Measurements from ENCODE around the gene RMND5B. TPM values are rescaled to one million over a fixed set of nuclear protein-coding genes. Genes with fewer than 3 reads are reported as not detected.

Gene RMND5B
- polyA plus RNA-seq, 2 donors = 75.2 to 90.8 TPM

DNA sequence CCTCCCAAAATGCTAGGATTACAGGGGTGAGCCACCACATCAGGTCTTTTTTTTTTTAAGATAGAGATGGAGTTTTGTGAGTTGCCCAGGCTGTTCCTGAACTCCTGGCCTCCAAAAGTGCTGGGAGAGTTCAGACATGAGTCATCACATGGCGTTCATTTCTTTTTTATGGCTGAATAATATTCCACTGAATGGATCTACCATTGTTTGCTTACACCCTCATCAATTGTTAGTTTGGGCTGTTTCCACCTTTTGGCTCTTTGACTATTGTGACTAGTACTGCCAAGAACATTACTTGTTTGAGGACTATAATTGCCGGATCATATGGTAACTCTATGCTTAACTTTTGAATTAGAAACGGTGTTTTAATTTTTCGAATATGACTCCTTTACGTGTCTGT, 18.3 kb upstream of the RMND5B start:
- H3K4me1 ChIP-seq (ENCODE audit: control insufficient read depth in 2 of 2, insufficient read depth in 2 of 2, low read length in 1 of 2) = peaks cover 4 to 21% of the 10 kb centered on the region in 2 donors
- H3K27ac ChIP-seq (ENCODE audit: low read depth in 2 of 2, low read length in 1 of 2) = peak overlapping the region; percentile 88 to 92
- no peak overlapping the region for H3K4me3 ChIP-seq (ENCODE audit: low read depth in 1 of 2, low read length in 2 of 2)
- H3K9me3 ChIP-seq (ENCODE audit: control insufficient read depth in 2 of 2, insufficient read depth in 1 of 2, low read depth in 1 of 2, low read length in 1 of 2) = peaks cover 0 to 2% of the 10 kb centered on the region in 2 donors
- WGBS, 2 donors = 61 to 63% methylated on average over 5 of the region's 5 CpGs
- H3K36me3 ChIP-seq (ENCODE audit: control insufficient read depth in 2 of 2, insufficient read depth in 2 of 2, low read length in 1 of 2) = peaks cover 0 to 7% of the 10 kb centered on the region in 2 donors
- H3K27me3 ChIP-seq (ENCODE audit: control insufficient read depth in 1 of 2, insufficient read depth in 2 of 2, low read length in 2 of 2) = no peaks in the 10 kb centered on the region

- Histone ChIP-seq H3K4me3 (ENCODE audit: low read depth in 1 of 2, low read length in 2 of 2) (peak within 1 kb of the TSS; percentile 70 to 75), H3K27me3 (ENCODE audit: control insufficient read depth in 1 of 2, insufficient read depth in 2 of 2, low read length in 2 of 2) (no peaks in the 10 kb centered on the region), H3K9me3 (ENCODE audit: control insufficient read depth in 2 of 2, insufficient read depth in 1 of 2, low read depth in 1 of 2, low read length in 1 of 2) (peaks cover 0 to 2% of the 10 kb centered on the region in 2 donors), H3K4me1 (ENCODE audit: control insufficient read depth in 2 of 2, insufficient read depth in 2 of 2, low read length in 1 of 2) (peaks cover 0 to 26% of the 10 kb centered on the region in 2 donors), H3K36me3 (ENCODE audit: control insufficient read depth in 2 of 2, insufficient read depth in 2 of 2, low read length in 1 of 2) (peaks cover 0 to 10% of the 10 kb centered on the region in 2 donors), H3K27ac (ENCODE audit: low read depth in 2 of 2, low read length in 1 of 2) (peak within 1 kb of the TSS; percentile 90 to 92)
- WGBS, 2 donors = 1% methylated on average over 53 to 96 of the region's 96 CpGs
Observed at GRCh38 chr5:178113141-178113787, 17.6 kb upstream of the RMND5B start, which contains the start of gene N4BP3. Gene N4BP3, plus strand, starts transcription at chr5:178113532. Its CDS starts 6,052 bp downstream, at chr5:178119584.

- Histone ChIP-seq H3K4me3 (ENCODE audit: low read depth in 1 of 2, low read length in 2 of 2) (peak overlapping the region; percentile 70 to 75), H3K36me3 (ENCODE audit: control insufficient read depth in 2 of 2, insufficient read depth in 2 of 2, low read length in 1 of 2) (peaks cover 0 to 10% of the 10 kb centered on the region in 2 donors), H3K27me3 (ENCODE audit: control insufficient read depth in 1 of 2, insufficient read depth in 2 of 2, low read length in 2 of 2) (no peaks in the 10 kb centered on the region), H3K4me1 (ENCODE audit: control insufficient read depth in 2 of 2, insufficient read depth in 2 of 2, low read length in 1 of 2) (peaks cover 0 to 22% of the 10 kb centered on the region in 2 donors), H3K27ac (ENCODE audit: low read depth in 2 of 2, low read length in 1 of 2) (peak overlapping the region; percentile 90 to 91), H3K9me3 (ENCODE audit: control insufficient read depth in 2 of 2, insufficient read depth in 1 of 2, low read depth in 1 of 2, low read length in 1 of 2) (peaks cover 0 to 2% of the 10 kb centered on the region in 2 donors)
- 0 to 1% methylated on average over 23 to 41 of the region's 41 CpGs for WGBS, 2 donors
Observed at GRCh38 chr5:178113841-178114324, 16.9 kb upstream of the RMND5B start.

DNA sequence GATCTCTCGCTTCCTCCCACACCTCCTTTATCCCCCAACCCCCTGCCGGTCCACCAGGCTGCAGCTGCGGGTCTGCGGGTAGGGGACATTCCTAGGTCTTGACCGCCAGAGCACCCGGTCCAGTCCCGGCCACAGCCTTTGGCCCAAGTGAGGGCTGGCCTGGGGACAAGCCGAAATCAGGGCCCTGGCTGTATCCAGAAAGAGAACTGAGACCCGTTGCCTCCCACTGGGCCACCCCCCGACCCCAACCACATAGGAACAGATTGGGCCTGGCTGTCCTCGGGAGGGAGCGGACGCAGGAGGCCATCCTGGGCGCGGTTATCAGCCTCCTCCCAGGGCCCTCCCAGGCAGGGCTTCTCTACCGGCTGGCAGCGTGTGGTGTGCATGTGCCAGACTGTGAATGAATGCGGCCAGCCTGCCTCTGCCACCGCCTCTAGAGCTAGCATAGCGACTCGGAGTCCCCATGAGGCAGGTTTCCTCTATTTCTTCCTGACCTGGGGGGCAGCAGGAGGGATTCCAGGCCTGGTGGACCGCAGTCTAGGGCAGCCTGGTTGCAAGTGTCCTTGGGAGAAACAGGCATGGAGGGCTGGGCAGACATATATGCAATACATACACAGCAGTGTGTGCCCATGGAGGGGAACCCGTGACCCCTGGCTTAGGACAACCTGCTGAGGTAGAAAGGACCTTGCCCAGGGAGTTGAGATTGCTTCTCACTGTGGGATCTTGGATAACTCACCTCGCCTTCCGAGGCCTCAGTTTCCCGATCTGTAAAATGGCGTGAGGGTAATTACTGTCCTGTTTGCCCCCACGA, 16.3 kb upstream of the RMND5B start:
- Histone ChIP-seq H3K9me3 (ENCODE audit: control insufficient read depth in 2 of 2, insufficient read depth in 1 of 2, low read depth in 1 of 2, low read length in 1 of 2) (peaks cover 0 to 2% of the 10 kb centered on the region in 2 donors), H3K4me1 (ENCODE audit: control insufficient read depth in 2 of 2, insufficient read depth in 2 of 2, low read length in 1 of 2) (peaks cover 2 to 17% of the 10 kb centered on the region in 2 donors), H3K4me3 (ENCODE audit: low read depth in 1 of 2, low read length in 2 of 2) (peak overlapping the region; percentile 70 to 75), H3K27ac (ENCODE audit: low read depth in 2 of 2, low read length in 1 of 2) (peak overlapping the region; percentile 90 to 91), H3K36me3 (ENCODE audit: control insufficient read depth in 2 of 2, insufficient read depth in 2 of 2, low read length in 1 of 2) (peaks cover 0 to 10% of the 10 kb centered on the region in 2 donors), H3K27me3 (ENCODE audit: control insufficient read depth in 1 of 2, insufficient read depth in 2 of 2, low read length in 2 of 2) (no peaks in the 10 kb centered on the region)
- WGBS, 2 donors = 14 to 18% methylated on average over 28 of the region's 28 CpGs

DNA sequence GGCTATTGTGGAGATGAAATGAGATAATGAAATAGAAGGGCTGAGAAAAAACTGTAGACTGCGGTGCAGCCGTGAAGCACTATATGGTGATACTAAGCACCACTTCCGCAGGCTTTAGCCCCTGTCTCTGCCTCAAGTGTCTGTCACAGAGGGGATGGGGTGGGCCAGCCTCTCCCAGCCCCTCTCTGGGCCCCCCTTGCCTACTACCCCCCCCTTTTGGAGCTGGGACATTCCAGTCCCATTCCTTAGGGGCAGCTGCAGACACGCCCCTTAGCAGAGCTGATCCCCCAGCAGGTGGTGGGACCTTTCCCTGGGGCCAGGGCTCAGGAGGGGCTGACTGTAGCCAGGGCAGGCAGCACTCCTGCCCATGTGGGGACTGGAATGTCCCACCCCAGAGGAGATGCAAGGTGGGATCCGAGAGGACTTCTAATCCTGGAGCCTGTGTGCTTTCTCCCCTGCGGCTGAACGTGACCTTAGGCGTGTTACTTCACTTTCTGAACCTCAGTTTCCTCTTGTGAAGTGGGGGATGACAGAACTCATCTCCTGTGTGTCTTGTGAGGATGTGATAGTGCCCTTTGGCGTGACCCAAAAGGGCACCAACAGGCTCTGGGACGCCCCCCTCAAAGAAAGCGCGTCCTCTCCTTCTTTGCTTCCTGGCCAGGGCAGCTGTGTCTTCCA, 15.5 kb upstream of the RMND5B start:
- Histone ChIP-seq H3K27me3 (ENCODE audit: control insufficient read depth in 1 of 2, insufficient read depth in 2 of 2, low read length in 2 of 2) (no peaks in the 10 kb centered on the region), H3K4me3 (ENCODE audit: low read depth in 1 of 2, low read length in 2 of 2) (peak overlapping the region; percentile 70 to 75), H3K36me3 (ENCODE audit: control insufficient read depth in 2 of 2, insufficient read depth in 2 of 2, low read length in 1 of 2) (peaks cover 0 to 17% of the 10 kb centered on the region in 2 donors), H3K9me3 (ENCODE audit: control insufficient read depth in 2 of 2, insufficient read depth in 1 of 2, low read depth in 1 of 2, low read length in 1 of 2) (peaks cover 0 to 2% of the 10 kb centered on the region in 2 donors), H3K4me1 (ENCODE audit: control insufficient read depth in 2 of 2, insufficient read depth in 2 of 2, low read length in 1 of 2) (peaks cover 2 to 17% of the 10 kb centered on the region in 2 donors), H3K27ac (ENCODE audit: low read depth in 2 of 2, low read length in 1 of 2) (peak overlapping the region in 1 of 2 donors; percentile 90)
- WGBS, 2 donors = 60 to 63% methylated on average over 12 of the region's 12 CpGs

- Histone ChIP-seq H3K27ac (ENCODE audit: low read depth in 2 of 2, low read length in 1 of 2) (peak overlapping the region in 1 of 2 donors; percentile 17), H3K4me3 (ENCODE audit: low read depth in 1 of 2, low read length in 2 of 2) (peak overlapping the region; percentile 70 to 75), H3K4me1 (ENCODE audit: control insufficient read depth in 2 of 2, insufficient read depth in 2 of 2, low read length in 1 of 2) (peaks cover 2 to 17% of the 10 kb centered on the region in 2 donors), H3K9me3 (ENCODE audit: control insufficient read depth in 2 of 2, insufficient read depth in 1 of 2, low read depth in 1 of 2, low read length in 1 of 2) (peaks cover 0 to 2% of the 10 kb centered on the region in 2 donors), H3K27me3 (ENCODE audit: control insufficient read depth in 1 of 2, insufficient read depth in 2 of 2, low read length in 2 of 2) (no peaks in the 10 kb centered on the region), H3K36me3 (ENCODE audit: control insufficient read depth in 2 of 2, insufficient read depth in 2 of 2, low read length in 1 of 2) (peaks cover 0 to 20% of the 10 kb centered on the region in 2 donors)
- 41 to 48% methylated on average over 7 of the region's 7 CpGs for WGBS, 2 donors
Observed at GRCh38 chr5:178115814-178116142, 15.0 kb upstream of the RMND5B start.

DNA sequence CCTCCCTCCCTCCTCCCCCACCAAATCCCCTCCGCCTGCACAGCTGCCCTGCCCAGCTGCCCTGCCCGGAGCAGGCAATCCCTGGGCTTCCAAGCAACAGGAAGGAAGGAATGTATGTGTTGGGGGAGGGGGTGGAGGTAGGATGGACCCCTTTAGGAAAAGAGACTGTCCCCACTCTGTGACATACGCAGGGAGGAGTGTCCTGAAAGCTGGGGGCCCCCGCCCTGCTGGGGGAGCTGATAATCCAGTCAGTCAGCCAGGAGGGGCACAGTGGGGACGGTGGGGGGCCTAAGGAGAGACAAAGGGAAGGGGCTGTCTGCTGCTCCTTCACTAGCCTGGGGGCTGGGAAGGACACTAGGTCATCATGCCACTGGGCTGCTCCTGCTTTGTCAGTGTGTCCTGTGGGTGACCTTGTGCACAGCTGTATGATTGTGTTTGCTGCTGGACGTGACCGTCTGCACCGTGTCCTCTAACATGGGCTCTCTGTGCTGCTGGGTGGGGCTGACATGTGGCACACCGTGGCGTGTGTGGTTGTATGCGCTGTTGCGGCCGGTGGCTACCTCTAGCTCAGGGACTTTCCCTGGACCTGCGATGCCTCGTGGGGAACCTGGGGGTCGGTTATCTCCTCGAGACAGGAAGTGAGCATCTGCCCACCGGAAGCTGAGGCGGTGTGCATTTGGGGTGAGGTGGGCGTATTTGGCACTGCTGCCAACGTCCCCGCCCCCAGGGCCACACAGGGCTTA, 14.5 kb upstream of the RMND5B start:
- peak overlapping the region in 1 of 2 donors; percentile 17 for H3K27ac ChIP-seq (ENCODE audit: low read depth in 2 of 2, low read length in 1 of 2)
- H3K4me1 ChIP-seq (ENCODE audit: control insufficient read depth in 2 of 2, insufficient read depth in 2 of 2, low read length in 1 of 2) = peaks cover 5 to 20% of the 10 kb centered on the region in 2 donors
- H3K36me3 ChIP-seq (ENCODE audit: control insufficient read depth in 2 of 2, insufficient read depth in 2 of 2, low read length in 1 of 2) = peaks cover 0 to 23% of the 10 kb centered on the region in 2 donors
- no peaks in the 10 kb centered on the region for H3K27me3 ChIP-seq (ENCODE audit: control insufficient read depth in 1 of 2, insufficient read depth in 2 of 2, low read length in 2 of 2)
- H3K4me3 ChIP-seq (ENCODE audit: low read depth in 1 of 2, low read length in 2 of 2) = peak overlapping the region; percentile 70 to 75
- 30 to 45% methylated on average over 22 of the region's 22 CpGs for WGBS, 2 donors
- peaks cover 0 to 2% of the 10 kb centered on the region in 2 donors for H3K9me3 ChIP-seq (ENCODE audit: control insufficient read depth in 2 of 2, insufficient read depth in 1 of 2, low read depth in 1 of 2, low read length in 1 of 2)

GRCh38 chr5:178117923-178118701, 12.7 kb upstream of the RMND5B start:
- H3K36me3 ChIP-seq (ENCODE audit: control insufficient read depth in 2 of 2, insufficient read depth in 2 of 2, low read length in 1 of 2) = peaks cover 0 to 38% of the 10 kb centered on the region in 2 donors
- no peak overlapping the region for H3K27ac ChIP-seq (ENCODE audit: low read depth in 2 of 2, low read length in 1 of 2)
- H3K4me1 ChIP-seq (ENCODE audit: control insufficient read depth in 2 of 2, insufficient read depth in 2 of 2, low read length in 1 of 2) = peaks cover 15 to 29% of the 10 kb centered on the region in 2 donors
- H3K4me3 ChIP-seq (ENCODE audit: low read depth in 1 of 2, low read length in 2 of 2) = no peak overlapping the region
- WGBS, 2 donors = 78 to 82% methylated on average over 18 of the region's 18 CpGs
- no peaks in the 10 kb centered on the region for H3K27me3 ChIP-seq (ENCODE audit: control insufficient read depth in 1 of 2, insufficient read depth in 2 of 2, low read length in 2 of 2)
- peaks cover 0 to 4% of the 10 kb centered on the region in 2 donors for H3K9me3 ChIP-seq (ENCODE audit: control insufficient read depth in 2 of 2, insufficient read depth in 1 of 2, low read depth in 1 of 2, low read length in 1 of 2)
